Neural cell (in vitro differentiated cells): ENCODE results near the gene COL1A1. TPM values are rescaled to one million over a fixed set of nuclear protein-coding genes. Genes with fewer than 3 reads are reported as not detected.

Source experiments
- H2AFZ ChIP-seq: fragments of 200-600, 300-800 bp; sonication (generic), shearing (Covaris generic); 2 replicates; pipeline ENCODE4 v1.6.0; 2014; ENCODE audit warnings: low read depth, mild to moderate bottlenecking, antibody characterized with exemption, low read length, moderate library complexity
- H3F3A ChIP-seq: fragments of 200-600 bp; shearing (Covaris generic); 2 replicates; pipeline ENCODE4 v1.6.1; 2016; ENCODE audit warnings: mild to moderate bottlenecking, moderate library complexity, mixed read lengths, antibody characterized with exemption, low read length; ENCODE audit not compliant: insufficient read depth, poor library complexity, severe bottlenecking
- H3K27ac ChIP-seq: fragments of 200-600, 300-800 bp; sonication (generic), shearing (Covaris generic); 2 replicates; pipeline ENCODE4 v1.5.1; 2014; ENCODE audit warnings: mild to moderate bottlenecking, low read length, moderate library complexity
- H3K27me3 ChIP-seq: fragments of 300-800, 200-600 bp; sonication (generic), shearing (Covaris generic); 2 replicates; pipeline ENCODE4 v1.6.0; 2014; ENCODE audit warnings: mild to moderate bottlenecking, low read depth, low read length, moderate library complexity; ENCODE audit not compliant: insufficient read depth
- H3K36me3 ChIP-seq: fragments of 300-800, 200-600 bp; sonication (generic), shearing (Covaris generic); 2 replicates; pipeline ENCODE4 v1.5.1; 2014; ENCODE audit warnings: mild to moderate bottlenecking, antibody characterized with exemption, low read length, moderate library complexity; ENCODE audit not compliant: insufficient read depth
- H3K4me2 ChIP-seq: fragments of 300-800, 200-600 bp; sonication (generic), shearing (Covaris generic); 2 replicates; pipeline ENCODE4 v1.6.0; 2014; ENCODE audit warnings: mild to moderate bottlenecking, low read length
- H3K4me3 ChIP-seq: fragments of 300-800, 200-600 bp; sonication (generic), shearing (Covaris generic); 2 replicates; pipeline ENCODE4 v1.5.1; 2014; ENCODE audit warnings: mild to moderate bottlenecking, low read length, moderate library complexity
- H3K79me2 ChIP-seq: fragments of 200-600 bp; shearing (Covaris generic); replicated peaks from 2 replicates; pipeline ENCODE4 v1.6.0; 2014; ENCODE audit warnings: mild to moderate bottlenecking, low read length, moderate library complexity; ENCODE audit not compliant: insufficient read depth
- H3K9ac ChIP-seq: fragments of 300-800, 200-600 bp; sonication (generic), shearing (Covaris generic); 2 replicates; pipeline ENCODE4 v1.6.1; 2016; ENCODE audit warnings: mild to moderate bottlenecking, low read length, mixed read lengths
- H3K9me2 ChIP-seq: fragments of 200-600 bp; shearing (Covaris generic); 2 replicates; pipeline ENCODE4 v1.6.1; 2016; ENCODE audit warnings: mild to moderate bottlenecking, low read length, mixed read lengths; ENCODE audit not compliant: insufficient read depth
- H3K9me3 ChIP-seq: fragments of 200-600, 300-800 bp; sonication (generic), shearing (Covaris generic); 2 replicates; pipeline ENCODE4 v1.6.1; 2016; ENCODE audit warnings: mild to moderate bottlenecking, mixed run types, low read length, moderate library complexity, mixed read lengths
- H4K20me1 ChIP-seq: fragments of 200-600 bp; shearing (Covaris generic); 2 replicates; pipeline ENCODE4 v1.6.1; 2016; ENCODE audit warnings: mild to moderate bottlenecking, mixed run types; ENCODE audit not compliant: insufficient read depth
- EP300 ChIP-seq: fragments of 450-650 bp; conservative IDR thresholded peaks from 2 replicates; pipeline ENCODE4 v1.6.1; 2014; ENCODE audit warnings: antibody characterized with exemption, mild to moderate bottlenecking, moderate library complexity; ENCODE audit not compliant: poor library complexity, severe bottlenecking
- EZH2 ChIP-seq: fragments of 200-600, 300-800 bp; shearing (Covaris generic), sonication (generic); IDR thresholded peaks from 2 replicates; pipeline ENCODE4 v1.6.1; 2014; ENCODE audit warnings: antibody characterized with exemption, low read length, borderline replicate concordance, mild to moderate bottlenecking; ENCODE audit not compliant: insufficient read depth, poor library complexity, severe bottlenecking
- MXI1 ChIP-seq: fragments of 450-650 bp; conservative IDR thresholded peaks from 2 replicates; pipeline ENCODE4 v1.6.1; 2014; ENCODE audit warnings: antibody characterized with exemption, mild to moderate bottlenecking; ENCODE audit not compliant: poor library complexity, severe bottlenecking
- POLR2AphosphoS5 ChIP-seq: IDR thresholded peaks from 2 replicates; pipeline ENCODE4 v1.6.1; 2012
- RAD21 ChIP-seq: fragments of 450-650 bp; conservative IDR thresholded peaks from 2 replicates; pipeline ENCODE4 v1.6.1; 2014; ENCODE audit warnings: antibody characterized with exemption, mild to moderate bottlenecking, moderate library complexity
- SMC3 ChIP-seq: fragments of 450-650 bp; conservative IDR thresholded peaks from 2 replicates; pipeline ENCODE4 v1.6.1; 2014; ENCODE audit warnings: antibody characterized with exemption, mild to moderate bottlenecking, moderate library complexity; ENCODE audit not compliant: poor library complexity
- TAF1 ChIP-seq: IDR thresholded peaks from 2 replicates; pipeline ENCODE4 v1.6.1; 2012; ENCODE audit warnings: low read depth
- polyA plus RNA-seq: library from polyadenylated mRNA; depleted of rRNA; stranded (reverse); fragments of >200 nt; gene quantifications from 2 replicates; pipeline ENCODE4 v1.2.3, GENCODE V29; 2014
- TF ChIP-seq, protein P1 (sequence below): IDR thresholded peaks from 2 replicates; pipeline ENCODE4 v1.6.1; 2012; ENCODE audit warnings: borderline replicate concordance
- TF ChIP-seq, protein P2 (sequence below): fragments of 450-650 bp; IDR thresholded peaks from 2 replicates; pipeline ENCODE4 v1.5.1; 2014; ENCODE audit warnings: antibody characterized with exemption, mild to moderate bottlenecking, moderate library complexity; ENCODE audit not compliant: poor library complexity, severe bottlenecking

The COL1A1 gene
- polyA plus RNA-seq, 1 donor from 2014 or later = 0.14 TPM

DNA sequence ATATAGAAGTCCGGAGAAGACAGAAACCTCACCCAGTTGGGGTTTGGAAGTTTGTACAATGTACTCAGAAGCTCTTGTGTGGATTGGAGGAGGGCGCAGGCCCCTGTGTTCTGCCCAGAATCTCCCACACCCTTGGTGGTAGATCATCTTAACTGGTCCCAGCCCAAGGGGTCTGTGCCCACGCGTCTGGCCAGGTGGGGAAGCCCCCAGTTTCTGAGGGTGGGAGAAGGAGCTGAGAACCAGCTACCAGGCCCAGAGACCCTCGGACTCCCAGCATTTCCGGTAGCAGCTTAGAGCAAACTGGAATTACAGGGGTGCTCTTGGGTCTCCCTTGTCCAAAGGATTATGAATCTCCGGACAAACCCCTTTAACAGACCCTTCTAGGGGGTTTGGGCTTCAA, 48.7 kb downstream of the COL1A1 start:
- H3K27ac ChIP-seq = peak overlapping the region; percentile 89
- peak overlapping the region; percentile 91 for H3K4me3 ChIP-seq
- H3F3A ChIP-seq = no peaks in the 10 kb centered on the region
- H3K27me3 ChIP-seq = no peaks in the 10 kb centered on the region
- peak overlapping the region; percentile 99 for H3K4me2 ChIP-seq
- no peaks in the 10 kb centered on the region for H3K9me2 ChIP-seq
- TF ChIP-seq RAD21 (no peak), MXI1 (no peak), EP300 (no peak), POLR2AphosphoS5 (no peak), EZH2 (no peak), TAF1 (no peak), SMC3 (no peak)
- TF ChIP-seq, protein P1, sequence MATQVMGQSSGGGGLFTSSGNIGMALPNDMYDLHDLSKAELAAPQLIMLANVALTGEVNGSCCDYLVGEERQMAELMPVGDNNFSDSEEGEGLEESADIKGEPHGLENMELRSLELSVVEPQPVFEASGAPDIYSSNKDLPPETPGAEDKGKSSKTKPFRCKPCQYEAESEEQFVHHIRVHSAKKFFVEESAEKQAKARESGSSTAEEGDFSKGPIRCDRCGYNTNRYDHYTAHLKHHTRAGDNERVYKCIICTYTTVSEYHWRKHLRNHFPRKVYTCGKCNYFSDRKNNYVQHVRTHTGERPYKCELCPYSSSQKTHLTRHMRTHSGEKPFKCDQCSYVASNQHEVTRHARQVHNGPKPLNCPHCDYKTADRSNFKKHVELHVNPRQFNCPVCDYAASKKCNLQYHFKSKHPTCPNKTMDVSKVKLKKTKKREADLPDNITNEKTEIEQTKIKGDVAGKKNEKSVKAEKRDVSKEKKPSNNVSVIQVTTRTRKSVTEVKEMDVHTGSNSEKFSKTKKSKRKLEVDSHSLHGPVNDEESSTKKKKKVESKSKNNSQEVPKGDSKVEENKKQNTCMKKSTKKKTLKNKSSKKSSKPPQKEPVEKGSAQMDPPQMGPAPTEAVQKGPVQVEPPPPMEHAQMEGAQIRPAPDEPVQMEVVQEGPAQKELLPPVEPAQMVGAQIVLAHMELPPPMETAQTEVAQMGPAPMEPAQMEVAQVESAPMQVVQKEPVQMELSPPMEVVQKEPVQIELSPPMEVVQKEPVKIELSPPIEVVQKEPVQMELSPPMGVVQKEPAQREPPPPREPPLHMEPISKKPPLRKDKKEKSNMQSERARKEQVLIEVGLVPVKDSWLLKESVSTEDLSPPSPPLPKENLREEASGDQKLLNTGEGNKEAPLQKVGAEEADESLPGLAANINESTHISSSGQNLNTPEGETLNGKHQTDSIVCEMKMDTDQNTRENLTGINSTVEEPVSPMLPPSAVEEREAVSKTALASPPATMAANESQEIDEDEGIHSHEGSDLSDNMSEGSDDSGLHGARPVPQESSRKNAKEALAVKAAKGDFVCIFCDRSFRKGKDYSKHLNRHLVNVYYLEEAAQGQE = no peak
- TF ChIP-seq, protein P2, sequence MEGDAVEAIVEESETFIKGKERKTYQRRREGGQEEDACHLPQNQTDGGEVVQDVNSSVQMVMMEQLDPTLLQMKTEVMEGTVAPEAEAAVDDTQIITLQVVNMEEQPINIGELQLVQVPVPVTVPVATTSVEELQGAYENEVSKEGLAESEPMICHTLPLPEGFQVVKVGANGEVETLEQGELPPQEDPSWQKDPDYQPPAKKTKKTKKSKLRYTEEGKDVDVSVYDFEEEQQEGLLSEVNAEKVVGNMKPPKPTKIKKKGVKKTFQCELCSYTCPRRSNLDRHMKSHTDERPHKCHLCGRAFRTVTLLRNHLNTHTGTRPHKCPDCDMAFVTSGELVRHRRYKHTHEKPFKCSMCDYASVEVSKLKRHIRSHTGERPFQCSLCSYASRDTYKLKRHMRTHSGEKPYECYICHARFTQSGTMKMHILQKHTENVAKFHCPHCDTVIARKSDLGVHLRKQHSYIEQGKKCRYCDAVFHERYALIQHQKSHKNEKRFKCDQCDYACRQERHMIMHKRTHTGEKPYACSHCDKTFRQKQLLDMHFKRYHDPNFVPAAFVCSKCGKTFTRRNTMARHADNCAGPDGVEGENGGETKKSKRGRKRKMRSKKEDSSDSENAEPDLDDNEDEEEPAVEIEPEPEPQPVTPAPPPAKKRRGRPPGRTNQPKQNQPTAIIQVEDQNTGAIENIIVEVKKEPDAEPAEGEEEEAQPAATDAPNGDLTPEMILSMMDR = no peak
- no peaks in the 10 kb centered on the region for H3K36me3 ChIP-seq
- H4K20me1 ChIP-seq = peaks cover 17% of the 10 kb centered on the region
- H3K79me2 ChIP-seq = peaks cover 27% of the 10 kb centered on the region
- H2AFZ ChIP-seq = peak overlapping the region; percentile 95
- no peaks in the 10 kb centered on the region for H3K9me3 ChIP-seq
- H3K9ac ChIP-seq = peak overlapping the region; percentile 94

DNA sequence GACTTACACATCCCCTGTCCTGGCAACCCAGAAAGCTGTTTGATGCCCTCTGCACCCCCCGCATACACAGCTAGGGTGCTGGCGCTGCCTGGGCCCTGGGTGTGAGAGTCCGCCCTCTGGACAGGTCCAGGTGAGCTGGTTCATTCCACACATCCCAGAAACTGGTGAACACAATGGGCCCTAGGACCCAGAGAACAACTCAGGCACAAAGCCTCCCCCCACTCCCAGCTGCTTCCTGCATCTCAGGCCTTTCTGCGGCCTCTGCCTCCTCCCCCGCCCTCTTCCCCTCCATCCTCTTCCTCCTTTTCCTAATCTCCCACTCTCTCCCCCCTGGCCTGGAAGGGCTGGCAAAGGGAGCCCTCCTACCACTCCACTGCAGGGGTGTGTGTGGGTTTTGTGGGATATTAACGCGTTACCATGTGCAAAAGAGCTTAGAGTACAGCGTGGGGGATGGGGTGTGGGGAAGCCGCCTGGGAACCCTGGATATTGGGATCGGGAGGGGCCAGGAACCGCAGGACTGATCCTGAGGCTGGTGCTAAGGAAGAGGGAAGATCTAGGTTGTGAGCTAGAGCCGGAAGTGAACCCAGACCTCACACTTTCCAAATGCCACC, 49.4 kb downstream of the COL1A1 start:
- TF ChIP-seq, protein P2 = peak; percentile 35
- peak; percentile 13 for TF ChIP-seq RAD21
- TF ChIP-seq TAF1 = peak; percentile 79
- peak; percentile 83 for TF ChIP-seq MXI1
- TF ChIP-seq, protein P1 = peak; percentile 82
- peak; percentile 76 for TF ChIP-seq POLR2AphosphoS5
- TF ChIP-seq EZH2 = no peak
- TF ChIP-seq EP300 = peak; percentile 74
- no peak for TF ChIP-seq SMC3
- H4K20me1 ChIP-seq = peaks cover 24% of the 10 kb centered on the region
- H3K4me2 ChIP-seq = peak overlapping the region; percentile 99

More for the DNA sequence above, 49.4 kb downstream of the COL1A1 start:
- Histone ChIP-seq H3K27ac (peak overlapping the region; percentile 89), H3K9ac (peak overlapping the region; percentile 94), H3K36me3 (no peaks in the 10 kb centered on the region), H3K9me2 (no peaks in the 10 kb centered on the region), H3K9me3 (no peaks in the 10 kb centered on the region), H3K27me3 (no peaks in the 10 kb centered on the region), H2AFZ (peak overlapping the region; percentile 95), H3K79me2 (peaks cover 33% of the 10 kb centered on the region), H3F3A (no peaks in the 10 kb centered on the region), H3K4me3 (peak overlapping the region; percentile 91)
